B cell (primary cell): ENCODE results near the gene GGN. TPM values are rescaled to one million over a fixed set of nuclear protein-coding genes. Genes with fewer than 3 reads are reported as not detected.

Source experiments
- ATAC-seq: fragments of 200-7000 bp; cut with Tn5 transposase; one replicate; pipeline ENCODE4 v1.10.0; 2021; ENCODE audit warnings: low read depth, mild to moderate bottlenecking, moderate number of reproducible peaks, moderate library complexity
- CTCF ChIA-PET: fragments of 350-600 bp; sonication (Branson Sonifier 250); formaldehyde crosslinking; loops from one replicate; lab custom pipeline; 2021; ENCODE audit warnings: antibody characterized with exemption, inconsistent platforms; lab: Charles Lee
- POLR2A ChIA-PET: fragments of 350-600 bp; sonication (Branson Sonifier 250); formaldehyde crosslinking; loops from one replicate; lab custom pipeline; 2021; ENCODE audit warnings: antibody characterized with exemption; lab: Charles Lee
- DNase-seq: peaks from one replicate; pipeline ENCODE4 v3.0.0; 2013
- H2AFZ ChIP-seq: 2 replicates; pipeline ENCODE4 v1.6.1; 2012; ENCODE audit warnings: mild to moderate bottlenecking, low read depth, low read length; ENCODE audit not compliant: insufficient read depth, poor library complexity, severe bottlenecking
- H3K27ac ChIP-seq, 2 donors: 1 replicate in 1 of 2; 2 replicates in 1 of 2; pipeline ENCODE4 v1.5.1; 2012 to 2013; ENCODE audit warnings: low read length in 2 of 2, mild to moderate bottlenecking in 2 of 2, moderate library complexity in 1 of 2
- H3K27me3 ChIP-seq, 4 experiments: fragments of 200-600 bp in 1 of 4; sonication (generic) in 1 of 4; replicated peaks in 1 of 4; 1 replicate in 2 of 4; 2 replicates in 2 of 4; pipeline versions ENCODE4 v1.6.1 to v1.7.0; 2013 to 2016; ENCODE audit warnings: low read length in 3 of 4, mild to moderate bottlenecking in 2 of 4, mixed read lengths in 1 of 4, moderate library complexity in 1 of 4; ENCODE audit not compliant: insufficient read depth in 4 of 4, control insufficient read depth in 3 of 4; ENCODE audit errors: control extremely low read depth in 1 of 4
- H3K36me3 ChIP-seq, 2 experiments: replicated peaks in 1 of 2; 1 replicate in 1 of 2; 2 replicates in 1 of 2; pipeline versions ENCODE4 v1.6.1 to v1.7.1; 2013; ENCODE audit warnings: low read length in 1 of 2; ENCODE audit not compliant: insufficient read depth in 2 of 2, control insufficient read depth in 1 of 2; ENCODE audit errors: control extremely low read depth in 1 of 2, extremely low read depth in 1 of 2
- H3K4me1 ChIP-seq, 2 donors: fragments of 200-600 bp in 1 of 2; sonication (generic) in 1 of 2; 1 replicate in 1 of 2; 2 replicates in 1 of 2; pipeline versions ENCODE4 v1.5.1 to v1.6.1; 2013 to 2017; ENCODE audit warnings: low read length in 2 of 2; ENCODE audit not compliant: control insufficient read depth in 2 of 2, insufficient read depth in 2 of 2
- H3K4me2 ChIP-seq: replicated peaks from 2 replicates; pipeline ENCODE3; 2012; ENCODE audit warnings: mild to moderate bottlenecking, low read depth, low read length; ENCODE audit not compliant: poor library complexity, severe bottlenecking
- H3K4me3 ChIP-seq, 5 experiments: fragments of 200-600 bp in 1 of 5; sonication (generic) in 1 of 5; 1 replicate in 3 of 5; 2 replicates in 2 of 5; pipeline versions ENCODE4 v1.5.1 to v1.7.0; 2011 to 2016; ENCODE audit warnings: low read length in 4 of 5, mild to moderate bottlenecking in 4 of 5, low read depth in 2 of 5, control low read depth in 1 of 5, moderate library complexity in 1 of 5; ENCODE audit not compliant: insufficient read depth in 1 of 5; ENCODE audit errors: control extremely low read depth in 1 of 5, extremely low read depth in 1 of 5
- H3K79me2 ChIP-seq: fragments of 200-600 bp; sonication (generic); one replicate; pipeline ENCODE4 v1.6.0; 2016; ENCODE audit warnings: low read length; ENCODE audit not compliant: control insufficient read depth, insufficient read depth
- H3K9ac ChIP-seq: fragments of 200-600 bp; sonication (generic); 2 replicates; pipeline ENCODE4 v1.6.1; 2017; ENCODE audit warnings: mild to moderate bottlenecking, low read length, moderate library complexity
- H3K9me3 ChIP-seq, 3 donors: one replicate each; pipeline versions ENCODE4 v1.6.1 to v1.7.1; 2013; ENCODE audit warnings: low read length in 2 of 3; ENCODE audit not compliant: control insufficient read depth in 2 of 3, insufficient read depth in 1 of 3; ENCODE audit errors: control extremely low read depth in 1 of 3
- H4K20me1 ChIP-seq: 2 replicates; pipeline ENCODE4 v1.6.0; 2012; ENCODE audit warnings: mild to moderate bottlenecking, low read length; ENCODE audit not compliant: insufficient read depth, control insufficient read depth, poor library complexity, severe bottlenecking
- H3K27ac Mint-ChIP-seq: one replicate; pipeline ENCODE4 v1.8.0; 2021; ENCODE audit warnings: mixed read lengths
- H3K27me3 Mint-ChIP-seq: one replicate; pipeline ENCODE4 v1.8.0; 2021; ENCODE audit warnings: mixed read lengths
- H3K4me1 Mint-ChIP-seq: one replicate; pipeline ENCODE4 v1.8.0; 2021; ENCODE audit warnings: mixed read lengths
- H3K4me3 Mint-ChIP-seq: one replicate; pipeline ENCODE4 v1.8.0; 2021; ENCODE audit warnings: mixed read lengths
- H3K9me3 Mint-ChIP-seq: one replicate; pipeline ENCODE4 v1.8.0; 2022; ENCODE audit warnings: mixed read lengths; ENCODE audit not compliant: insufficient read depth
- EZH2 ChIP-seq: IDR thresholded peaks from 2 replicates; pipeline ENCODE4 v1.6.1; 2012; ENCODE audit warnings: borderline replicate concordance, low read depth, mild to moderate bottlenecking, moderate library complexity, low read length; ENCODE audit not compliant: insufficient read depth, poor library complexity, severe bottlenecking
- WGBS: methylation state at CpG from one replicate; pipeline ENCODE4 v1.1.5; 2013; ENCODE audit warnings: missing lambda C conversion rate; ENCODE audit not compliant: insufficient coverage; 5-methylcytosine and 5-hydroxymethylcytosine counted together
- intact Hi-C: fragments of 100-400 bp; cut with micrococcal nuclease; formaldehyde crosslinking; loops from one replicate; pipeline ENCODE4 v1.10.0; 2022
- polyA plus RNA-seq: library from polyadenylated mRNA; depleted of rRNA; stranded (reverse); fragments of >200 nt; gene quantifications from 2 replicates; pipeline ENCODE4 v1.2.3, GENCODE V29; 2012
- total RNA-seq, 2 donors: library from RNA; stranded (reverse); fragments of 120-200 nt in 1 of 2; gene quantifications; 1 replicate in 1 of 2; 2 replicates in 1 of 2; pipeline versions ENCODE4 v1.2.3 to v1.2.4, GENCODE V29; 2013 to 2022
- TF ChIP-seq, protein P1 (sequence below): fragments of 200-600 bp; IDR thresholded peaks from one replicate; pipeline ENCODE4 v1.8.0; 2022; ENCODE audit warnings: antibody characterized with exemption, mild to moderate bottlenecking

Gene GGN
- total and polyA plus RNA-seq, 2 donors (not counting 1 experiment from before 2014, with no cell fraction given), result 0.34 TPM; not detected in 1

DNA sequence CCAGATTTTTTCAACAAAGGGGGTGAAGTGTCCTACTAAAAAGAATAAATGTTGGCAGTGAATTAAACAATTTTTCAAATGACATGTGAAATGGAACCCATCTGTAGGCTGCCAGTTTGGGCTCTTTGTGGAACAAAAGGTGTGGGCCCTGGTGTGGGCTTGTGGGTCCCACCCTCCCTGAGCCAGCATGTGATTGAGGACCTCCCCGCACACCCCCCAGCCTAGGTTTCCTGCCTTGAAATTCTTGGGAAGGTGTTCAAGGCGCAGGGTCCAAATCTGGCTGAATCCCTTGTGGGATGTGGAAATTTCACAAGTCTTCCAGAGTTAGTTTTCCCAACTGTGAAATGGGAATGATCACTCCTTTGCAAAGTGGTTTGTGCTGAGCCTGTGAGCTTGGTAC is 4.1 kb downstream of the GGN start:
- H3K79me2 ChIP-seq, result peaks cover 13% of the 10 kb centered on the region
- POLR2A ChIA-PET, result interaction anchor here (0.7 kb wide), 1 partner anchor 477 kb away, joined by 3 read pairs; the partner anchor contains the start of gene WDR87
- no peak for TF ChIP-seq EZH2
- TF ChIP-seq, protein P1, sequence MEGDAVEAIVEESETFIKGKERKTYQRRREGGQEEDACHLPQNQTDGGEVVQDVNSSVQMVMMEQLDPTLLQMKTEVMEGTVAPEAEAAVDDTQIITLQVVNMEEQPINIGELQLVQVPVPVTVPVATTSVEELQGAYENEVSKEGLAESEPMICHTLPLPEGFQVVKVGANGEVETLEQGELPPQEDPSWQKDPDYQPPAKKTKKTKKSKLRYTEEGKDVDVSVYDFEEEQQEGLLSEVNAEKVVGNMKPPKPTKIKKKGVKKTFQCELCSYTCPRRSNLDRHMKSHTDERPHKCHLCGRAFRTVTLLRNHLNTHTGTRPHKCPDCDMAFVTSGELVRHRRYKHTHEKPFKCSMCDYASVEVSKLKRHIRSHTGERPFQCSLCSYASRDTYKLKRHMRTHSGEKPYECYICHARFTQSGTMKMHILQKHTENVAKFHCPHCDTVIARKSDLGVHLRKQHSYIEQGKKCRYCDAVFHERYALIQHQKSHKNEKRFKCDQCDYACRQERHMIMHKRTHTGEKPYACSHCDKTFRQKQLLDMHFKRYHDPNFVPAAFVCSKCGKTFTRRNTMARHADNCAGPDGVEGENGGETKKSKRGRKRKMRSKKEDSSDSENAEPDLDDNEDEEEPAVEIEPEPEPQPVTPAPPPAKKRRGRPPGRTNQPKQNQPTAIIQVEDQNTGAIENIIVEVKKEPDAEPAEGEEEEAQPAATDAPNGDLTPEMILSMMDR, result no peak
- 100% methylated on average over 1 of the region's 2 CpGs for WGBS
- peaks cover 29% of the 10 kb centered on the region in 2 donors for H3K4me1 ChIP-seq
- intact Hi-C loops, result no loop called here
- Mint-ChIP-seq H3K4me1 (peaks cover 22% of the 10 kb centered on the region), H3K27ac (no peak overlapping the region), H3K27me3 (peaks cover 14% of the 10 kb centered on the region), H3K4me3 (no peak overlapping the region), H3K9me3 (no peaks in the 10 kb centered on the region)
- H4K20me1 ChIP-seq, result peaks cover 83% of the 10 kb centered on the region
- DNase-seq (no peak), ATAC-seq (no peak)
- peaks cover 0 to 30% (median 0%) of the 10 kb centered on the region in 3 donors for H3K9me3 ChIP-seq
- H3K27ac ChIP-seq, result no peak overlapping the region
- no peak overlapping the region for H2AFZ ChIP-seq
- no peak overlapping the region for H3K4me3 ChIP-seq
- no peak overlapping the region for H3K9ac ChIP-seq
- H3K27me3 ChIP-seq, result peaks cover 0 to 39% (median 15%) of the 10 kb centered on the region in 4 experiments
- peaks cover 0 to 58% of the 10 kb centered on the region in 2 experiments for H3K36me3 ChIP-seq
- CTCF ChIA-PET, result interaction anchor here (0.9 kb wide), 1 partner anchor 234 kb away, joined by 3 read pairs; the partner anchor contains the start of gene MAP4K1
- H3K4me2 ChIP-seq, result no peak overlapping the region

DNA sequence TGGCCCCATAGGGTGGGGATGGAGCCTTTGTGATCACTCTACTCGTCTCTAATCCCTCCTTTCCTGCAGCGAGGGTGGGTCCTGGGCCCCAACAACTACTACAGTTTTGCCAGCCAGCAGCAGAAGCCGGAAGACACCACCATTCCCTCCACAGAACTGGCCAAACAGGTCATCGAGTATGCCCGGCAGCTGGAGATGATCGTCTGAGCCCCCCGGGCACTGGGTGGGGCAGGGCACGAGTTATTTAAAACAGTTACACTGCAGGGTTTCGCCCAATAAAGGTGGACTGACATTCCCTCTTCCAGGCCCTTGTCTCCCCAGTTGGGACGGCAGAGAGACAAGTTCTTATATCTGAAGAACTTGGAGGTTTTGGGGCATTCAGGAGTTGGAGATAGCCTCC is 4.7 kb downstream of the GGN start:
- Mint-ChIP-seq H3K9me3 (no peaks in the 10 kb centered on the region), H3K27ac (no peak overlapping the region), H3K4me1 (peaks cover 20% of the 10 kb centered on the region), H3K4me3 (no peak overlapping the region), H3K27me3 (peaks cover 13% of the 10 kb centered on the region)
- DNase-seq (no peak), ATAC-seq (no peak)
- Histone ChIP-seq H3K36me3 (peaks cover 0 to 58% of the 10 kb centered on the region in 2 experiments), H3K27me3 (peaks cover 0 to 36% (median 14%) of the 10 kb centered on the region in 4 experiments), H3K4me3 (no peak overlapping the region), H4K20me1 (peaks cover 89% of the 10 kb centered on the region), H3K4me2 (no peak overlapping the region), H3K79me2 (peaks cover 16% of the 10 kb centered on the region), H3K9me3 (peaks cover 0 to 28% (median 0%) of the 10 kb centered on the region in 3 donors), H3K9ac (no peak overlapping the region), H3K4me1 (peaks cover 25% of the 10 kb centered on the region in 2 donors), H2AFZ (no peak overlapping the region), H3K27ac (no peak overlapping the region)
- TF ChIP-seq, protein P1, result no peak
- TF ChIP-seq EZH2, result no peak
- WGBS, result 100% methylated on average over 10 of the region's 10 CpGs
- ChIA-PET CTCF (interaction anchor here (0.9 kb wide), 1 partner anchor 235 kb away, joined by 3 read pairs; the partner anchor contains the start of gene MAP4K1), POLR2A (no interaction called here)
- intact Hi-C loops, result no loop called here
